NCI-H2227 treated with DMSO at 0.1 percent for 48 hours (cell line): Measurements from ENCODE around the gene PLA2G6.
"Not testable (repeated sequence)": the region's sequence is repeated elsewhere in the genome, so short reads cannot be mapped to it uniquely, and the experiment has no call there.

Source experiments
- DNase-seq: peaks from one replicate; lab custom pipeline; 2025; lab: John Stamatoyannopoulos, UW

Gene PLA2G6

DNA sequence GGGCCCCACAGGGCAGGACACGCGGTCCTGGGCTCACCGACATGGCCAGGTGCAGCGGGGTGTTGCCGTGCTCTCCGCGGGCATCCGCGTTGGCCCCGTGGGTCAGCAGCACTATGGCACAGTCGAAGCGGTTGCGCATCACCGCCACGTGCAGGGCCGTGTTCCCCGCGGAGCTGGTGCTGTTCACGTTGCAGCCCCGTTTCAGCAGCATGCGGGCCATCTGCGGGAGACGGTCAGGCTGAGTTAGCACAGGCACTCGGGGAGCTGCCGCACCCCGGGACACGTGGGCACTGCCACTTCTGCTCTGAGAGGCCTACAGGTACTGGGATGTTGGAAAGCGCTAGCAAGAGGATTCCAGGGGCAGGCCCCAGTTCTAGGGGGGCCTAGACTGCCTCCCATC, 48.8 kb downstream of the PLA2G6 start:
- DNase-seq, result no peak

DNA sequence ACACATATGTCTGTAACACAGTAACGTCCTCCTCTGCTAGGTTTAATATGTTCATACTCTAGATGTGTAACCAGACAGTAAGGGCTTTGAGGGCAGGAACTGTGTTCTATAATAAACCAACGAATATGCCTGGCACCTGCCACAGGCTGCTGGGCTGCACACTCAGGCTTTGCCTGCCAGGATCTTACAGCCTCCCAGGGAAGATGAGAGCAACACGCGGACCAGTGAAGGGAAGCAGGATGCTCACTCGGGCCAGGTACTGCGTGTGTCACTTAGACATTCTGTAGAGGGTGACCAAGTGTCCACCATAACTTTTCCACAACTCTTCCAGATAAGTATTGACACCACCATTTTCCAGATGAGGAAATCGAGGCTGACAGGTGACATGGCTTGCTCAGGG, 49.5 kb downstream of the PLA2G6 start:
- no peak for DNase-seq

DNA sequence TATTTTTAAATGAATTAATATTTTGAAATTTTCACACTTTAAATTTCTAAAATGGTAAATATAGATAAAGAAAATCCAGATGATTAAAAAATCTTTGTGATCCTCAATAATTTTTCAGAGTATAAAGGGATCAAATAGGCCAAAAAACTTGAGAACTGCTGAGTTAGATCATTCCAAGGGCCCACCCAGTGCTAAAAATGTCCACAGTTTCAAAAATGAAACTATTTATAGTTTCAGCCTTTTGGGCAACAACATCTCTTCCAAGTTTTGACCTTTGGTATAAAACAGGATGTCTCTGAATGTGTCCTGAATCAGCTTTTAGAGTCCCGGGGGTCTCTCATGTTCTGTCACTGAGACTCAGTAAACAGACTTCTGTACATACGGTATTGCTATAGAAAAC, 50.2 kb downstream of the PLA2G6 start:
- DNase-seq, result no peak

DNA sequence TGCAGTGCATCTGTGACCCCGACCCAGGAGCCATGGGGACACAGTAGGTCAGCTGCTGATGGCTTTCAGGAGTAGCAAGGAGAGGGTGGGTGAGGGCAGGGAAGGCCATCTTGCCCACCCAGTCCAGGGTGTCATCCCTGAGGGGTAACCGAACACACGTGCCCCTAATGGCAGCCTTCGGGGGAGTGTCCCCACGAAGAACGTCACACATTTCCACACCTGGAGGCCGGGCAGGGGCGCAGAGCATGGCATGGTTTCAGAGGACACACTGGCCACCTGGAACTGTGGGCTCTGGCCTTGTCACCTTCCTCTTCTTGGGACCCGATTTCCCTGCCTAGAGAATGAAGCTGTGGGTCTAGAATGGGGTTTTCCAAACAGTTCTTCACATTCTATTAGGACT, 51.8 kb downstream of the PLA2G6 start:
- DNase-seq, result no peak

DNA sequence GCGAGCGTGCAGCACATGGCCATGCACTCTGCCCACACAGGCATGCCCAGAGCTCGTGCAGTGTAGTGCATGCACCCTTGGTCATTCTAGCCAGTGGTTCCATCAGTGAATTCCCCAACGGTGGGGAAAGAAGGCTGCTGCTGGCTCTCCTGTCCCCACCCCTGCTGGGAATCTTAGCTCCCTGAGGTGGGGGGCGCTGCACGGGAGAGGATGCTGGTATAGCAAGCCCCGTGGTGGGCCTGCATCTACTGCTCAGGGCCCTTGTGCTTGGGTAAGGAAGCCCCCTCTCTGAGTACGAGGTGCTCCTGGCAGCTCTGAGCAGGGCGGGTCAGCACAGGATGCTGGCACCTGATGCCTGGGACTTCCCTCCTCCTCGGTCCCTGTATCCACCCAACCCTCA, 52.6 kb downstream of the PLA2G6 start:
- no peak for DNase-seq

DNA sequence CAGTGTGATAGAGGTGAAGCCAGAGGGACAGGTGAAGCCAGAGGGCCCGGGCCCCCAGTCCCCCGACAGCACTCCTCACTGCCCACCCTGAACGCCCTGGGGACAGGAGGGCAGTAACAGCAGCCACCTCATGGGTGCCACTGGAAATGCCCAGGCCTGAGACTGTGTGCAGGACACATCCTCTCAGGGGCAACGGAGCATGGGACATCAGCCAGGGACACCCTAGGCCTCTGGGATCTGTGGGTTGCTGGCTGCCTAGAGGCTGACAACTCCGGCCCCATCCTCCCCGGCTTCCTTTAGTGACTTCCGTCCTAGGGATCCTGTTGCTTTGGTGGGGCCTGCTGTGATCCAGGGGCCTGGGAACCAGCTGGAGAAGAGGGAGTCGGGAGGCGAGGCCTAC, 53.8 kb downstream of the PLA2G6 start:
- DNase-seq, result no peak

DNA sequence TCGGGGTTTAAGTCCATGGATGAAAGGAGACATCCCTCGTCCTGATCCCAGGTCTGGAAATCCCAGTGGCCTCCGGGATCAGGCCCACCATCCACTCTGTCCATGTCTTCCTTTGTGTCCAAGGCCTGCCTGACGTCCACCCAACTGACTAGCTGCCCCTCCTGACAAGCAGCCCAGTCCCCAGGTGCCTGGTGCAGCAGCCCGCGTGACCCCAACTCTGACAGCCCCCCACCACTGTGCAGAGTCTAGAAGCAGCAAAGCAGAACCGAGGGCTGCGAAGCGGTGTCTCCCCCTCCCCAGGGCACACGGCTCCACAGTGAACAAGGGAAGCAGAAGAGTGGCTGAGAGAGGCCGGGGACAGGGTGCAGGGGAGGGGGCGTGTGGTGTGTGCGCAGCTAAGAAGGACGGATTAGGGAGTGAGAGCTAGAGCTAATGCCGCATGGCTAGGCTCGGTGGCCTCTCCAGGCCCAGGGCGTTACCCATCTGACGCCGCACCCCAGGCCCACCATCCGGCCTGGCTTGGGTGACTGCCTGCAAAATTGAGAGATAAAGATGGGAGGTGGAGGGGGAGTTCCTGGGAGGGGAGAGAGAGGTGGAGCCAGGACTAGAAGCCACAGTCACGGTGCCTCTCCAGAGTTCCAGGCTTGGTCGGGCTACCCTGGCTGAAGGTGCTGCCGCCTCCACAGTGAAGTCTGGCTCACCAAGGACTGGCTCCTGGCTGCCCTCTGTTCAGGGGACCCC, 54.5 kb downstream of the PLA2G6 start:
- DNase-seq, result no peak

DNA sequence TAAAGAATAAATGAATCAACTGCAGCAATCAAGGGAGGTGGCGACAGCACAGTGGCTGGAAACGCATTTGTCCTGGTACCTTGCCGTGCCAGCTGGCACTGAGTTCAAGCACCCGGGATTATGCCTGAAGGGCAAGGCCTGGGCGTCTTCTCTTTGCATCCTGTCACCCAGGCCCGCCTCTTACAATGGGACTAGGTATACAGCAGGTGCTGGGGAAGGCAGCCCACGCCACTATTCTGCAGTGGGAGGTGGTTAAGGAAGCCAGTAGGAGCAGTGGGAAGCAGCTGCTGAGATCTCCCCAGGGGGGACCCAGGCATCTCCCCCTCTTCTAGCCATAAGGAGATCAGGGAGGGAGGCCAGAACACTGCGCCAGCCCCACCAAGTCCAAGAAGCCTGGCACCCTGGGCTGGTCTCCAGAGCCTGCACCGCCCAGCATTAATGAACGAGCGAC, 55.9 kb downstream of the PLA2G6 start:
- no peak for DNase-seq

DNA sequence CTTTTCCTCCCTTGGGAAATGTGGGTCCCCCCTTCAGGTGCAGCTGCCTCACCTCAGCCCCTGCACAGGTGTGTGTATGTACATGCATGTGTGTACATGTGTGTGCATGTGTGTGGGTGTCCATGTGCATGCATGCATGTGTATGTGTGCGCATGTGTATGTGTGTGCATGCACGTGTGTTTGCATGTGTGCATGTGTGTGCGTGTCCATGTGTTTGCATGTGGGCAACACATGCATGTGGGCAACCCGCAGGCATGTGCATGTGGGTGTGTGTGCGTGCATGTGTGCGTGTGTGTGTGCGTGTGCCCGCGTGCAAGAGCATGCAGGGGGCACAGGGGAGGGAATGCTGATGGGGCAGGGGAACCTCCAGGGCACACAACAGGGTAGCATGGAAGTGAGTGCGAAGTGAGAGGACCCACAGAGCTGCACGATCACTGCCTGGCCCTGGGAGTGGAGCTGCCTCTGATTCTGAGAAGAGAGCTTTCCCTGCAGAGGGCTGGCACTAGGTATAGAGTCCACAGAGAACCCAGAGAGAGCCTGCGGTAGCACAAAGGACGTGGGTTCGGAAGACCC, 56.5 kb downstream of the PLA2G6 start:
- no peak for DNase-seq

DNA sequence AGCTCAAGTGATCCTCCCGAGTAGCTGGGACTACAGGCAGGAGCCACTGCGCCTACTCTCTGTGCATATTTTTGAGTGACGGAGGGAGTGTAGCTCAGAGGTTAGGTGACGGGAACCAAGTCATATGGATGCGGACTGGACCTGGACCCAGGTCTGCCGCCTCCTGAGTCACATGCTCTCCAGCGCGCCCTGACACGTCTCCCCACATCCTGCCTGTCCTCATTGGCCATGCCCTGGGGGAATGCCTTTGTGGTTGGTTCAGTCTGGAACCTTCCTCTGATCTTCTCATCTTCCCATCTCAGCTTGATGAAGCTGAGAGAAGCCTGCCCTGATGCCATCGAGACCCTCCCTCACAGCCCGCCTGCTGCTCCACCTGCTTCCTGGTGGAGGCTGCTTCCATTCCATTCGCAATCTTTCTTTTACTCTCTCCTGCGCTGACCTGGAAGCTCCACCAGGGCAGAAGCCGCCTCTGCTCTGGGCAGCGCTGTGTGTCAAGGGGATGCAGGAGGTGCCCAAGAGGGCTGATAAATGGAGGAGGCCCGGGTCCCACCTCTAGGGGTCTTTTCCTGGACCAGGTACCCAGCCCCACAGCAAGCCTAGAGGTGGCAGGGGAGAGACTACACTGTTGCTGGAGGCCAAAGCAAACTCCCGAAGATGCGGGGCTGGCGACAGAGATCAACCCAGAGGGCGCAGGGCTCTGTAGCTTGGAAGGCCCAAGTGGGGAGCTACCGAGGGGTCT, 57.2 kb downstream of the PLA2G6 start:
- no peak for DNase-seq

DNA sequence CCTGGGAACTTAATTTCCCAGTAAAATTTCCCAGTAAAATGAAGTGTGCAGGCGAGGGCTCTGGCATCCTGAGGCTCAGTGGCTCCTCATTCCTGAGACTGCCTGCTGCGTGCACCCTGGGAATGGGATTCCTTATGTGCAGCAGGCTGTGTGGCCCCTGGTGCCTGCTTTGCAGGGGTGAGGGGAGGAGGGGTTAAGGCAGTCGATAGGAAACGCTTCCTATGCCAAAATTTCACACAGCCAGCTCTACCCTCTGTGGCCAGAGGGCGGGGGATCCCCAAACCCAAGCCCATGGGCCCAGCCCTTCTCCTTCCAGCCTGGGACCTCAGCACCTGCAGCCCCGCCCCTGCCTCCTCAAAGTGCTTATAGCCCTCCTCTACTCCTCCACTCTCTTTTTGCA, 59.0 kb downstream of the PLA2G6 start:
- DNase-seq, result no peak

DNA sequence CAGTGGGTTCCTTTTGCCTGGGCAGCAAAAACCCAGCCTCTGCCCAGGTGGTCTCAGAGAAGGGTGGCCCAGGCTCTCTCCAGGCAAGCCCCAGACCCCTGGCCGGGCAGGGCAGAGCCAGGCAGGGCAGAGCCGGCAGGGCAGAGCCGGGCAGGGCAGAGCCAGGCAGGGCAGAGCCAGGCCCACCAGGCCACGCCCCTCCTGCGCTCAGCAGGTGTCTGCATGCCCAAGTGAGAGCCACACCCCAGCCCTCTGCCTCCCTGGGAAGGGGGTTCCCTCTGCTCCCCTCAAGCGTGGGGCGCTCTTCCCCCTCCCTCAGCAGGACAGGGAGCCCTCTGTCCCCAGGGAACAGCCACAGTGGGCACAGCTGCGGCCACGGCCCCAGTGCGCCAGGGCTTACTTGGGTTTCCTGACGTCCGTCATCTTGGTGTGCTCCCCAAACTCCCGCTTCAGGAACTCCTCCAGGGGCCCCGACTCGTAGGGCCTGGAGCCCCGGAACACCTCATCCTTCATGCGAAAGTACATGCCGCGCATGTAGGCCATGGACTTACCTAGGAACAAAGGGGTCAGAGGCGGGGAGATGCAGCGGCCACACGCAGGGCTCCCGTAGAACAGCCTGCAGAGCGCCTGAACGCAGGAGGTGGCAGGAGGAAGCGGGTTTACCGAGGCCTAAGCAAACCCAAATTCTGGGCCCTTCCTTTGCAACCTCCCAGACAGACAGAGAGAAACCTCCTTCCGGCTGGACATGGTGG, 61.1 kb downstream of the PLA2G6 start:
- no peak for DNase-seq

DNA sequence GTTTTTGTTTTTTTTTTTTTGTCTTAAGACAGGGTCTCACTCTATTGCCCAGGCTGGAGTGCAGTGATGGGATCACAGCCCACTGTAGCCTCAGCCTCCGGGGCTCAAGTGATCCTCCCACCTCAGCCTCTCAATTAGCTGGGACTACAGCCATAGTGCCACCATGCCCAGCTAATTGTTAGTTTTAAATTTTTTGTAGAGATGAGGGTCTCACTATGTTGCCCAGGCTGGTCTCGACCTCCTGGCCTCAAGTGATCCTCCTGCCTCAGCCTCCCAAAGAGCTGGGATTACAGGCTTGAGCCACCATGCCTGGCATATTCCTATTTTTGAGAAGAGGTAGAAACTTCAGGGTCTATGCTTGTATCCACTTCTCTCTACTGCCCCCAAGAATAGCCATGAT, 62.9 kb downstream of the PLA2G6 start:
- not testable (repeated sequence) for DNase-seq

DNA sequence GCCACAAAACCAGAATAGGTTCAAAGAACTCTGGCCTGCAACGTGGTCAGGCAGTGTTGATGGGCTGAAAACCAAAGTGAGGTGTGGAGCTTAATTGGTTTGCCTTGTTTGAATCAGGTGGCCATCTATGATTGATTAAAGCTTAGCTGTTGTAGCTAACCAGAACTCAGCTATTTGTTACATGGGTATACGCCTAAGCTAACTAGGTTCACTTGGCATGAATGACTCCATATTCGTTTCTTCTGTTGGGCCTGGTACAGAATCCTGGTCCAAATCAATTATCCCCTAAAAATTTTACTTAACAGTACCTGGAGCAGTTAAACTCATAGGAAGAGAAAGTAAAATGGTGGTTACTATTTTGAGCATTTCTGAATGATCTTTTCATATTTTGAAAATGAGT, 63.4 kb downstream of the PLA2G6 start:
- no peak for DNase-seq

DNA sequence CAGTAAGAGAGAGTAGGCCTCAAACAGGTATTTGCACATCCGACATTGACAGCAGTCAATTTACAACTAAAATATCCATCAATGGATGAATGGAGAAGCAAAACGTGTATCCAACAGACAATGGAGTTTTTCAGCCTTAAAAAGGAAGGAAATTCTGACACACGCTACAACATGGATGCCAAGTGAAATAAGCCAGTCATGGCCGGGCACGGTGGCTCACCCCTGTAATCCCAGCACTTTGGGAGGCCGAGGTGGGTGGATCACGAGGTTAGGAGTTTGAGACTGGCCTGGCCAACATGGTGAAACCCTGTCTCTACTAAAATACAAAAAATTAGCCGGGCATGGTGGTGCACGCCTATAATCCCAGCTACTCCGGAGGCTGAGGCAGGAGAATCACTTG, 64.1 kb downstream of the PLA2G6 start:
- DNase-seq, result not testable (repeated sequence)

DNA sequence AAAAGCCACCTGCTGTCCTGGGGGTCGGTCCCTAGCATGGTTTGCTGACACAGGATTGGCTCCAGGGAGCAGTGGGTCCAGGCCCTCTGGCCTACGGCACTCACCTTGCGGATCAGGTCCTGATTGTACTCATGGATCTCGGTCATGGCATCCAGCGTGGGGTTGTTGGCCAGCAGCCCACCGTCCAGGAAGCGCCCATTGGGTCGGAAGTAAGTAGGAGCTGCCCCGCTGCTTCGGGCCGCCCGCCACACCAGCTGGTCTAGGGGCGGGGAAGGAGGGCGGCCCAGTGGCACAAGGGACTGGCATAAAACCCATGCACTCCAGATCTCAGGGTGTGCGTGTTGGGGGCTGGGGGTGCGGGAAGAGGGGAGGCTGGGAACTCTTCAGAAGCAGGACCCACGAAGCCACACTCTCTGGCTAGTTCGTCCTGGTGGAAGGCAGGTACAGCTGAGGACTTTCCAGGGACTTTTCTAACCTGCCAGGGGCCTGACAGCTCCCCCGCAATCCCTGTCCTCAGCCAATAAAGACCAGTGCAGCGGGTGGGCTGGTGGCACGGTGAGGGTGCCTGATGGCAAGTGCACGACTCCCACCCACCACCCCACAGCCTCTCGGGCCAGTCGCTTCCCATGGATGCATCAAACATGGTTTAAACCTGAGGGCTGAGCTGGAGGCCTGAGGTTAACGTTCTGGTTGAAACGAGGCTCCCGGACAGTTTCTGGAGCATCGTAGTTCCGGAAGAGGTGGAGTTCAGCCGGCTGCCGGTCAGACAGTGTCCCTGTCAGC, 66.0 kb downstream of the PLA2G6 start:
- DNase-seq, result no peak

DNA sequence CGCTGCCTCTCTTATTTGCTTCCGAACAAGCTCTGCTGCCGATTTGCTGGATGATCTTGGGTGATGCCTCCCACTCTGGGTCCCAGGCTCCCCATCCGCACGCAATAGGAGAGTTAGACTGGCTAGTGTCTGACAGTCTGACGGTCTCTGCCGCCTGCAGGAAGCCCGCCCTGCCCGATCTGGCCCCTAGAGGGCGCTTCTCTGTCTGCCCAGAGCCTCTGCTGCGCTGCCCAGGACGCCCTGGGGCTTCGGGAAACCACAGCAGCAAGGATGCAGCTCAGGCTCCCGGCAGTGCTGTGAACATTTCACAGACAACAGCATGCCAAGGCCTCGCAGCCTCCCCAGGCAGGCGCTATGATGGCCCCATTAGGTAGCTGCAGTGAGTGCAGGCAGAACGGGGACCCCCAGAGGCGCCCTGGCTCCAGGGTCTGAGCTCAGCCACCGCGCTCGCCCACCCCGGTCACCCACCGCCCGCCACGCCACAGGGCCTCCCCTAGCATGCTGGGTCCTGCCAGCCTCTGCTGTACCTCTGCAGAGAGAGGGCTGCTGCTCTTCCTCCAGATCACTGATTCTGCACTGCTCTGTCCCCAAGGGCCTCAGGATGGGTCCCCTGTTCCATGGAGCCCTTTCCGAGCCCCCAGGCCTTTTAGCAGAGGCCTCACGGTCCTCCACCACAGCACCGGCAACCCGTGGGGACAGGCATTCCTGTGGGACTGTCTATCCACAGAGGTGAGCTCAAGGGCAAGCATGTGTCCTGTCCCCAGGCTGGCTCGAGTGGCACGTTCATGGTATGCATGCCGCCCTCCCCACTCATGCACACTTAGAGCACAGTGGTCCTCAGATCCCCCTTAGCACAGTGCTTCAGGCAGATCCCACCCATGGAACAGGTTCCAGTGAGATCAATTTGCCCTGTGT, 66.9 kb downstream of the PLA2G6 start:
- no peak for DNase-seq

DNA sequence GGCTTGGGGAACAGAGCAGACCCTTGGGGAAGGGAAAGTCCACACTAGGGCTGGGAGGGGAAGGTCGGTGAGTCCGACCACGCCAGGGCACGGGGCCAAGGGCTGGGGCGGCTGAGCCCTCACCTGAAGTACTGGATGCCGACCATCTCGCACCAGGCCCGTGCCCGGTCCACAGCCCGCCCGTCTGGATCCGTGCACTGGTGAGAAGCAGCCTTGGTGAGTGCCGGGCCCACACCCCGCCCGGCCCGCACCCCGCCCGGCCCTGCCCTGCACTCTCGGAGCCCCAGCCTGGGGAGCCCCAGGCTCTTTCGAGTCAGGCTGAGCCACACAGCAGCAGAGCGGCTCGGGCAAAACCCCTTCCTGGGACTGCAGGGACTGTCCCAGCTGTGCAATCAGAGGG, 69.2 kb downstream of the PLA2G6 start:
- no peak for DNase-seq

DNA sequence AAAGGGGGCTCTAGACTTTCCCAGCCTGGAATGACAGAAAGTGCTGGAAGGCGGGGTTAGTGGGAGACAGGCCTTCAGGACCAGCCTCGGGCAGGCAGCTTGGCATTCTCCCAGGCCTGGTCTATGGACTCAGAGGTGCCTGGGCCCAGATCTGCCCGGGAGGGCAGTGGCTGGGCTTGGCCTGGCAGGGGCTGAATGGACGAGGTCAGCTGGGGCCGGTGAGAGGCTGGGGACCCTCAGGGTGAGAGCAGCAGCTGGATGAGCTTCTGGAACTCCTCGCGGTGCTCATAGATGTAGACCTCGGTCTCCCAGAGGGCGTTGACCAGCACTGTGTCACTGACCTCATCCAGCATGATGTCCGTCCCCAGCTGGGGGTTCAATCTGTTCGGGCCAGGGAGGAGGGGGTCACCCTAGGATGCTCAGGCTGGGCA, 69.7 kb downstream of the PLA2G6 start:
- DNase-seq, result no peak
